UCSD-AML1 (cell line): ENCODE data around the gene RBM23.
"Not testable (repeated sequence)": the region's sequence is repeated elsewhere in the genome, so short reads cannot be mapped to it uniquely, and the experiment has no call there.

Experiments used
- DNase-seq: peaks from one replicate; lab custom pipeline; 2025; ENCODE audit not compliant: unreplicated experiment; lab: John Stamatoyannopoulos, UW

The RBM23 gene

GRCh38 chr14:22918804-22919600 is at the start of gene RBM23:
Gene RBM23 (minus strand): TSS chr14:22919149.
- peak; percentile 99 for DNase-seq

GRCh38 chr14:22966783-22967269 is 47.9 kb upstream of the RBM23 start:
- DNase-seq = no peak

GRCh38 chr14:22965916-22966782 is 47.2 kb upstream of the RBM23 start:
- DNase-seq = not testable (repeated sequence)

GRCh38 chr14:22962061-22962676 is 43.2 kb upstream of the RBM23 start:
- no peak for DNase-seq

- DNase-seq = no peak
These were observed 37.0 kb upstream of the RBM23 start for GRCh38 chr14:22955702-22956569.

GRCh38 chr14:22952418-22952817 is 33.5 kb upstream of the RBM23 start:
- DNase-seq = no peak

GRCh38 chr14:22951795-22952194 is 32.8 kb upstream of the RBM23 start:
- not testable (repeated sequence) for DNase-seq

- DNase-seq = no peak
These were observed 26.7 kb upstream of the RBM23 start for GRCh38 chr14:22945642-22946041.

- no peak for DNase-seq
These were observed 20.7 kb upstream of the RBM23 start for GRCh38 chr14:22939684-22940083.

- no peak for DNase-seq
These were observed 16.2 kb upstream of the RBM23 start for GRCh38 chr14:22935156-22935555.

GRCh38 chr14:22932146-22932545 is 13.2 kb upstream of the RBM23 start:
- no peak for DNase-seq

GRCh38 chr14:22929961-22930364 is 11.0 kb upstream of the RBM23 start:
- DNase-seq = no peak

- peak; percentile 97 for DNase-seq
These were observed 10.4 kb upstream of the RBM23 start, which contains the start of gene PRMT5 for GRCh38 chr14:22929104-22929960. Gene PRMT5 (minus strand): TSS chr14:22929376. CDS start chr14:22929361, 15 bp downstream.

GRCh38 chr14:22928237-22929103 is 9.5 kb upstream of the RBM23 start:
- no peak for DNase-seq

GRCh38 chr14:22926316-22926715 is 7.4 kb upstream of the RBM23 start:
- no peak for DNase-seq

GRCh38 chr14:22925513-22925912 is 6.6 kb upstream of the RBM23 start:
- DNase-seq = no peak

- no peak for DNase-seq
These were observed 4.8 kb upstream of the RBM23 start for GRCh38 chr14:22923746-22924145.

- no peak for DNase-seq
These were observed 3.3 kb upstream of the RBM23 start for GRCh38 chr14:22922294-22922693.
